Measurements from ENCODE around the gene OXA1L.

DNA sequence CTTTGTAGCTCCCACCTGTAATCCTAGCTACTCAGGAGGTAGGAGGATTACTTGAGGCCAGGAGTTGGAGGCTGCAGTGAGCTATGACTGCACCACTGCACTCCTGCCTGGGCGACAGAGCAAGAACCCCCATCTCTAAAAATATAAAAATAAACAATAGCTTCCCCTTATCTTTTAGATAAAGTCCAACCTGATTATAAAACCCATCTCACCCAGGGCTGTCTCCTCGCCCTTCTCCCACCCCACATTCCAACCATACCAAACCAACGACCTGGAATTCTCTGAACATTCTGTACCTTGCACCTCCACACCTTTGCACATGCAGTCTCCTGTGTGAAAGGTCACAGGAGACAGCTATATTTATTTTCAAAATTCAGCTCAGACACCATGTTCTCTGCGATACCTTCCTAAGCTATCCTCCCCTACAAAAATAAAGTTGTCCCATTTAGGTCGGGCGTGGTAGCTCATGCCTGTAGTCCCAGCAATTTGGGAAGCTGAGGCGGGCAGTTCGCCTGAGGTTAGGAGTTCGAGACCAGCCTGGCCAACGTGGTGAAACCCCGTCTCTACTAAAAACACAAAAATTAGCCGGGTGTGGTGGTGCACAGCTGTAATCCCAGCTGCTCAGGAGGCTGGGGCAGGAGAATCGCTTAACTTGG is 41.1 kb downstream of the OXA1L start:
- TF ChIP-seq CTCF (IDR thresholded peaks at IDR 0.05; ENCODE audit: low read length) (no peak), EZH2 (IDR thresholded peaks at IDR 0.05; ENCODE audit: borderline replicate concordance, low read length) (no peak)

All from OCI-LY1 (cell line).